ENCODE results near the gene SMARCAL1. TPM values are rescaled to one million over a fixed set of nuclear protein-coding genes. Genes with fewer than 3 reads are reported as not detected.

SMARCAL1 gene
- total RNA-seq, 1 donor, result 20.3 TPM

DNA sequence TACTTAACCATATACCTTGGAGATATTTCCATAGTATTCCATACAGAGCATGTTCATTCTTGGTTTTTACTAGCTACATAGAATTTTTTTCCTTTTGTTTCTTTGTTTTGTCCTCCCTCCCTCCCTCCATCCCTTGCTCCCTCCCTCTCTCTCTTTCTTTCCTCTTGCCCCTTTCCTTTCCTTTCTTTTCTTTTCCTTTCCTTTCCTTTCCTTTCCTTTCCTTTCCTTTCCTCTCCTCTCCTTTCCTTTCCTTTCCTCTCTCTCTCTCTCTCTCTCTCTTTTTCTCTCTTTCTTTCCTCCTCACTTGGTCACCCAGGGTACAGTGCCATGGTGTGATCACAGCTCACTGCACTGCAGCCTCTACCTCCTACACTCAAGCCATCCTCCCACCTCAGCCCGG lies 114.7 kb downstream of the SMARCAL1 start:
- TF ChIP-seq, protein P1, sequence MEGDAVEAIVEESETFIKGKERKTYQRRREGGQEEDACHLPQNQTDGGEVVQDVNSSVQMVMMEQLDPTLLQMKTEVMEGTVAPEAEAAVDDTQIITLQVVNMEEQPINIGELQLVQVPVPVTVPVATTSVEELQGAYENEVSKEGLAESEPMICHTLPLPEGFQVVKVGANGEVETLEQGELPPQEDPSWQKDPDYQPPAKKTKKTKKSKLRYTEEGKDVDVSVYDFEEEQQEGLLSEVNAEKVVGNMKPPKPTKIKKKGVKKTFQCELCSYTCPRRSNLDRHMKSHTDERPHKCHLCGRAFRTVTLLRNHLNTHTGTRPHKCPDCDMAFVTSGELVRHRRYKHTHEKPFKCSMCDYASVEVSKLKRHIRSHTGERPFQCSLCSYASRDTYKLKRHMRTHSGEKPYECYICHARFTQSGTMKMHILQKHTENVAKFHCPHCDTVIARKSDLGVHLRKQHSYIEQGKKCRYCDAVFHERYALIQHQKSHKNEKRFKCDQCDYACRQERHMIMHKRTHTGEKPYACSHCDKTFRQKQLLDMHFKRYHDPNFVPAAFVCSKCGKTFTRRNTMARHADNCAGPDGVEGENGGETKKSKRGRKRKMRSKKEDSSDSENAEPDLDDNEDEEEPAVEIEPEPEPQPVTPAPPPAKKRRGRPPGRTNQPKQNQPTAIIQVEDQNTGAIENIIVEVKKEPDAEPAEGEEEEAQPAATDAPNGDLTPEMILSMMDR (IDR thresholded peaks at IDR 0.05; ENCODE audit: insufficient read depth, low read depth, low read length), result no peak
- H3K4me3 ChIP-seq (ENCODE audit: low read depth, low read length), result no peak overlapping the region
- no peak for DNase-seq (ENCODE audit: low read depth)

GRCh38 chr2:216527600-216527999 lies 115.3 kb downstream of the SMARCAL1 start:
- DNase-seq (ENCODE audit: low read depth), result no peak
- TF ChIP-seq, protein P1 (IDR thresholded peaks at IDR 0.05; ENCODE audit: insufficient read depth, low read depth, low read length), result no peak
- no peak overlapping the region for H3K4me3 ChIP-seq (ENCODE audit: low read depth, low read length)

- no peak overlapping the region for H3K4me3 ChIP-seq (ENCODE audit: low read depth, low read length)
- TF ChIP-seq, protein P1 (IDR thresholded peaks at IDR 0.05; ENCODE audit: insufficient read depth, low read depth, low read length), result no peak
These were observed 120.3 kb downstream of the SMARCAL1 start for GRCh38 chr2:216532562-216532961.

More at GRCh38 chr2:216532562-216532961, 120.3 kb downstream of the SMARCAL1 start:
- DNase-seq (ENCODE audit: low read depth), result no peak

Other genes with a start within 250 kb of the SMARCAL1 start
- gene MARCHF4, start 40.0 kb upstream of the SMARCAL1 start, total RNA-seq, result 5.2 and 10.8 TPM in 2 replicates
- gene RPL37A, start 86.4 kb downstream of the SMARCAL1 start, total RNA-seq, result 822 and 1,182 TPM in 2 replicates
- gene IGFBP2, start 220.9 kb downstream of the SMARCAL1 start, total RNA-seq, result 15.5 and 18.4 TPM in 2 replicates

All from fibroblast of villous mesenchyme (primary cell).